ENCODE data around the gene CAT.
A peak's percentile ranks its signal among the peaks of the same experiment; 100 is the strongest.

The CAT gene

DNA sequence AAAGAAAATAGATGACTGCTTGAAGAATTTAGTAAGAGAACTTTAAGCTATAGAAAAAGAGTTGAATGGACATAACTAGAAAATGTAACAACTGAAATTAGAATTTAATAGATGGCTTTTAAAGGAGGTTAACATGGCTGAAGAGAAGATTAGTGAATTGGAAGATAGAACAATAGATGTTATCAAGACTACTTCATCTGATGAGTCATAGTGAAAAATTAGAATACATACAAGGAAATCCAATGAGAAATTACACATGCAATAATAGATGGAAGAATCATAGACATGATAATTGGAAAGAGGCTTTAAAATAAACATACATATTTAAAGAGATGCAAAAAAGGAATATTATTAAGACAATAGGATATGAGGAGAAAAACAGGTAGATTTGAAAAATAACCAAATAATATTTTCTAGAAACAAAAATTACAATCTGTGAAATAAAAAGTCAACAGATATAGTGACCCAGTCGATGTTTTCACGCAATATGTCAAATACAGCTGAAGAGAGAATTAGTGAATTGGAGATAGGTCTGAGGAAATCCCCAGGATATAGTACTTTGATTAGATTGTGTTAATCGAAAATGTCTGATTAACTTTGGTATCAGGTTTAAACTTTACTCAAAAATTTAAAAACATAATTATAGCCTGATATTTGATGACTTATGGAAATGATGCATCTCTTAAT, 28.2 kb downstream of the CAT start:
- no peak for FAIRE-seq
- no peak for DNase-seq (ENCODE audit: insufficient read length, low spot score)
- no peak for TF ChIP-seq POLR2A (IDR thresholded peaks at IDR 0.05; ENCODE audit: low read depth, low read length)
- no peak for TF ChIP-seq PAX5 (IDR thresholded peaks at IDR 0.05; ENCODE audit: insufficient read depth, low read length, severe bottlenecking)
- no peak for TF ChIP-seq TAF1 (IDR thresholded peaks at IDR 0.05; ENCODE audit: low read depth, low read length)
- no peak for TF ChIP-seq POLR2AphosphoS5 (IDR thresholded peaks at IDR 0.05; ENCODE audit: low read depth, low read length)
- no peak for TF ChIP-seq POU2F2 (IDR thresholded peaks at IDR 0.05; ENCODE audit: low read depth, low read length)
- TF ChIP-seq SPI1 (IDR thresholded peaks at IDR 0.05; ENCODE audit: low read depth, low read length): no peak

DNA sequence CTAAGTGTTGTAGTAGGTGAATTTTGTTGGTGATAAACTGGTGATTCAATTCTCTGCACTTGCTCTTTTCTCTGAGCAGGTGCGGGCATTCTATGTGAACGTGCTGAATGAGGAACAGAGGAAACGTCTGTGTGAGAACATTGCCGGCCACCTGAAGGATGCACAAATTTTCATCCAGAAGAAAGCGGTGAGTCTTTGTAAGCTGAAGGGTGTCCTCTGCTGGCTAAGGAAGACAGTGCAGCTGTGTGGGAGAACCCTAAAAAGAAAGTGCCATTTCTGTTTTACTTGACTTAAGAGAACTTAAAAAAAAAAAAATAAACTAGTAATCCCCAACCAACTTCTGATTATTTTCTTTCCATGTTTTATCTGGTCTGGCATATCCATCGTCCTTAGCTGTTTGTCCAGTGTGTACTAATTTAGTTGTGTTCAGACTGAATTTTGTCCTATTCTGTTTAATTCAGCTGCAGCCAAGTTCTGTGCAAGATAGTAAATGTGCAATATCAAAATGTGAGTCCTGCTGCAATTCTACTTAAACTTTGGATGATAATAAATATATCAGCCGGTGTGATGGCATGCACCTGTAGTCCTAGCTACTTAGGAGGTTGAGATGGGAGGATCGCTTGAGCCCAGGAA, 29.6 kb downstream of the CAT start:
- DNase-seq (ENCODE audit: insufficient read length, low spot score) (peak; percentile 22), FAIRE-seq (no peak)
- no peak for TF ChIP-seq PAX5 (IDR thresholded peaks at IDR 0.05; ENCODE audit: insufficient read depth, low read length, severe bottlenecking)
- no peak for TF ChIP-seq POLR2A (IDR thresholded peaks at IDR 0.05; ENCODE audit: low read depth, low read length)
- TF ChIP-seq SPI1 (IDR thresholded peaks at IDR 0.05; ENCODE audit: low read depth, low read length): peak; percentile 38; the same call in 1 of the 2 replicates

GRCh38 chr11:34473603-34474169, 35.0 kb downstream of the CAT start:
- no peak for DNase-seq (ENCODE audit: insufficient read length, low spot score)
- TF ChIP-seq POU2F2 (IDR thresholded peaks at IDR 0.05; ENCODE audit: low read depth, low read length) (no peak), PAX5 (IDR thresholded peaks at IDR 0.05; ENCODE audit: insufficient read depth, low read length, severe bottlenecking) (no peak), TAF1 (IDR thresholded peaks at IDR 0.05; ENCODE audit: low read depth, low read length) (no peak), SPI1 (IDR thresholded peaks at IDR 0.05; ENCODE audit: low read depth, low read length) (no peak), POLR2AphosphoS5 (IDR thresholded peaks at IDR 0.05; ENCODE audit: low read depth, low read length) (no peak), POLR2A (IDR thresholded peaks at IDR 0.05; ENCODE audit: low read depth, low read length) (no peak)
- FAIRE-seq: no peak

- no peak for FAIRE-seq
Measured at GRCh38 chr11:34475656-34476055, 36.9 kb downstream of the CAT start.

DNA sequence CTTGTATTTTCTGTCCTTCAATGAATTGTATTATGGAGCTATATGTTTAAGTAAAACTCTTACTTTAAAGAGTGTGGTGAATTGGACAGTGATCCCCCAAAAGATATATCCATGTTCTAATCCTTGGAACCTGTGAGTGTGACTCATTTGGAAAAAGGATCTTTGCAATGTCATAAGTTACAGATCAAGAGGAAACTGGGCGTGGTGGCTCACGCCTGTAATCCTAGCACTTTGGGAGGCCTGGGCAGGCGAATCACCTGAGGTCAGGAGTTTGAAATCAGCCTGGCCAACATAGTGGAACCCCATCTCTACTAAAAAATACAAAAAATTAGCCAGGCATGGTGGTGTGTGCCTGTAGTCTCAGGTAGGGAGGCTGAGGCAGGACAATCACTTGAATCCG, 38.1 kb downstream of the CAT start:
- no peak for TF ChIP-seq PAX5 (IDR thresholded peaks at IDR 0.05; ENCODE audit: insufficient read depth, low read length, severe bottlenecking)
- TF ChIP-seq POLR2A (IDR thresholded peaks at IDR 0.05; ENCODE audit: low read depth, low read length): no peak
- no peak for TF ChIP-seq POLR2AphosphoS5 (IDR thresholded peaks at IDR 0.05; ENCODE audit: low read depth, low read length)
- no peak for TF ChIP-seq POU2F2 (IDR thresholded peaks at IDR 0.05; ENCODE audit: low read depth, low read length)
- TF ChIP-seq SPI1 (IDR thresholded peaks at IDR 0.05; ENCODE audit: low read depth, low read length): no peak
- TF ChIP-seq TAF1 (IDR thresholded peaks at IDR 0.05; ENCODE audit: low read depth, low read length): no peak
- DNase-seq (ENCODE audit: insufficient read length, low spot score) (no peak), FAIRE-seq (no peak)

More at GRCh38 chr11:34475656-34476055, 36.9 kb downstream of the CAT start:
- no peak for DNase-seq (ENCODE audit: insufficient read length, low spot score)
- TF ChIP-seq SPI1 (IDR thresholded peaks at IDR 0.05; ENCODE audit: low read depth, low read length) (no peak), PAX5 (IDR thresholded peaks at IDR 0.05; ENCODE audit: insufficient read depth, low read length, severe bottlenecking) (no peak)

GRCh38 chr11:34478845-34479663, 40.3 kb downstream of the CAT start:
- no peak for TF ChIP-seq SPI1 (IDR thresholded peaks at IDR 0.05; ENCODE audit: low read depth, low read length)
- no peak for TF ChIP-seq POLR2AphosphoS5 (IDR thresholded peaks at IDR 0.05; ENCODE audit: low read depth, low read length)
- TF ChIP-seq POLR2A (IDR thresholded peaks at IDR 0.05; ENCODE audit: low read depth, low read length): no peak
- TF ChIP-seq POU2F2 (IDR thresholded peaks at IDR 0.05; ENCODE audit: low read depth, low read length): no peak
- no peak for TF ChIP-seq TAF1 (IDR thresholded peaks at IDR 0.05; ENCODE audit: low read depth, low read length)
- no peak for TF ChIP-seq PAX5 (IDR thresholded peaks at IDR 0.05; ENCODE audit: insufficient read depth, low read length, severe bottlenecking)
- FAIRE-seq (no peak), DNase-seq (ENCODE audit: insufficient read length, low spot score) (no peak)

DNA sequence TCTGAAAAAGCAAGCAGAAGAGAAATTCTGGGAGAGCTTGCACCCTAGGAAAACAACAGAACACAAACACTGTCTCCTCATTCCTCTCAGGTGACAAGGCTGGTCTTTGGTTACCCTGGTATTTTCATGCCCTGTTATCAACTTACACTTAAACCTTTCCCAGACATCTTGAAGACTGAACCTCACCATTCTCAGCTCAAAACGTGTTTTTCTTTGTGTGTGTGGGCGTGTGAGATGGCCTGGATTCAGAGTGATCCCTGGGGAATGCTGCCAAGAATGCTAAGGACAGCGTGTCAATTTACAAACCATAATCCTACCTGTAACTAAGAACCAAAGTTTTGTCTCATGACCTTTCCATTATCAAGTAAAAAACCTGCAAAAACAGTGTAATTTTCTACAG, 41.6 kb downstream of the CAT start:
- TF ChIP-seq PAX5 (IDR thresholded peaks at IDR 0.05; ENCODE audit: insufficient read depth, low read length, severe bottlenecking) (no peak), SPI1 (IDR thresholded peaks at IDR 0.05; ENCODE audit: low read depth, low read length) (no peak), POLR2A (IDR thresholded peaks at IDR 0.05; ENCODE audit: low read depth, low read length) (no peak), POU2F2 (IDR thresholded peaks at IDR 0.05; ENCODE audit: low read depth, low read length) (no peak), TAF1 (IDR thresholded peaks at IDR 0.05; ENCODE audit: low read depth, low read length) (no peak), POLR2AphosphoS5 (IDR thresholded peaks at IDR 0.05; ENCODE audit: low read depth, low read length) (no peak)
- DNase-seq (ENCODE audit: insufficient read length, low spot score): no peak
- FAIRE-seq: no peak

DNA sequence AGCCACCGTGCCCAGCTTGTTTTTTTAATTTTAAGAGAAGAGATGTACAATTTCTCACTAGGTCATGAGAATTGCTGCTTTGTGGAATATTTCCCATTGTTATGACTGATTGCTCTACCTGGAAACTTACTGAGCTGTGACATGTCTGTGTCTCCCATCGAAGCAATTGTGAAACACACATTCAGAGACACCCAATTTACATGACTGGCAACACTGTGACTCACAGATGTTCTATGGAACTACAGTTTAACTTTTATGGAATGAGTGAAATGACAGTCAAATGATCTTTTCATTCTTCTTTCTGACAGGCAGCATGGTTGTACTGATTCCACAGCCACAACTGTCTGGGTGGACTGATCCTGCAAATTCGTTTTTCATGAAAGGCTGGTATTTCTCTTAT, 42.6 kb downstream of the CAT start:
- TF ChIP-seq POU2F2 (IDR thresholded peaks at IDR 0.05; ENCODE audit: low read depth, low read length) (no peak), PAX5 (IDR thresholded peaks at IDR 0.05; ENCODE audit: insufficient read depth, low read length, severe bottlenecking) (no peak), POLR2AphosphoS5 (IDR thresholded peaks at IDR 0.05; ENCODE audit: low read depth, low read length) (no peak), TAF1 (IDR thresholded peaks at IDR 0.05; ENCODE audit: low read depth, low read length) (no peak), POLR2A (IDR thresholded peaks at IDR 0.05; ENCODE audit: low read depth, low read length) (no peak), SPI1 (IDR thresholded peaks at IDR 0.05; ENCODE audit: low read depth, low read length) (no peak)
- no peak for FAIRE-seq
- DNase-seq (ENCODE audit: insufficient read length, low spot score): no peak
